ENCODE results near the gene GNAT2.

DNA sequence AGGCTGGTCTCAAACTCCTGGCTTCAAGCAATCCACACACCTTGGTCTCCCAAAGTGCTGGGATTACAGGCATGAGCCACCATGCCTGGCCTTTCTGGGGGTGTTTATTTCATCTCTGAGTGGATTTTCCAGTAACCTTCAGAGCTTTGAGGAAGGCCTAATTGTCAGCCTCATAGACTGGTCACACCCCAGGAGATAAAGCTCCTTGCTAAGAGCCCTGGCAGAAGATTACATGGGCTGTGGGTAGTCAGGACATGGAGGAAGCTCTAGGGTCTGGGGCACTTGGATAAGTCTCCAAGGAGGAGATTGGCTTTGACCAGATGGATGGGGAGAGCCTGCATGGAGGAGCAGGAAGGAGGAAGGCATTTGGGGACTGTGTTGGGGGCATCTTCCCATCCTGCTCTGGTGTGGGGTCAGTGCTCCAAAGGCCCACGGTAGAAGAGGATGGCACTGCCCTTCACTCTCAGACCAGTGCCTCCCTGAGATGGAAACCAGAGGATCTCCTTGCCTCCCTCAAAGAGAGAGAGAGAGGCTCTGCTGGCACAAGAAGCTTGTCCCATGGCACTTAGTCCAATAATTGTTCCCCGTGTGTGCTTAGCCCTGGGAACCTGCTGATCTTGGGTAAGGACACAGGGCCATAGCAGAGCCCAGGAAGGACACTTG lies 21.8 kb upstream of the GNAT2 start:
- no peak for TF ChIP-seq CTCF (IDR thresholded peaks at IDR 0.05)
- TF ChIP-seq POLR2A (IDR thresholded peaks at IDR 0.05), result no peak
